BJ (cell line): ENCODE measurements around the gene C17orf67. TPM values are rescaled to one million over a fixed set of nuclear protein-coding genes. Genes with fewer than 3 reads are reported as not detected.

Source experiments
- CTCF ChIA-PET: fragments of 350-600 bp; formaldehyde crosslinking; extraction: SDS; loops from one replicate; lab custom pipeline; 2021; ENCODE audit warnings: antibody characterized with exemption, inconsistent platforms; lab: Yijun Ruan, JAX
- POLR2A ChIA-PET: fragments of 300-600 bp; sonication (Branson Sonifier 250); formaldehyde crosslinking; extraction: SDS; loops from one replicate; lab custom pipeline; 2021; ENCODE audit warnings: antibody characterized with exemption; lab: Charles Lee
- DNase-seq: peaks from one replicate; pipeline ENCODE4 v3.0.0-alpha.2; 2011; ENCODE audit warnings: low read depth
- H3K27me3 ChIP-seq: 2 replicates; pipeline ENCODE4 v1.6.0; 2011; ENCODE audit warnings: low read length; ENCODE audit not compliant: control insufficient read depth, insufficient read depth
- H3K36me3 ChIP-seq: 2 replicates; pipeline ENCODE4 v1.5.1; 2011; ENCODE audit warnings: low read length; ENCODE audit not compliant: control insufficient read depth, insufficient read depth
- H3K4me3 ChIP-seq: 2 replicates; pipeline ENCODE4 v1.5.1; 2011; ENCODE audit warnings: low read depth, mild to moderate bottlenecking, control low read depth, low read length
- polyA plus RNA-seq: library from polyadenylated mRNA; depleted of rRNA; stranded (reverse); fragments of >200 nt; gene quantifications from 2 replicates; pipeline ENCODE4 v1.2.3, GENCODE V29; 2011
- TF ChIP-seq, protein P1 (sequence below): IDR thresholded peaks from 2 replicates; pipeline ENCODE4 v1.5.1; 2011; ENCODE audit warnings: low read depth, mild to moderate bottlenecking, control low read depth, inconsistent platforms, low read length, moderate library complexity; ENCODE audit not compliant: insufficient read depth

C17orf67 gene
- polyA plus RNA-seq, 1 experiment = 0.50 TPM

- Histone ChIP-seq H3K4me3 (peak overlapping the region; percentile 26; the same call in 1 of the 2 replicates), H3K36me3 (no peaks in the 10 kb centered on the region), H3K27me3 (0 out of 2 replicates have a peak, but pooled peaks cover 3% of the 10 kb centered on the region)
- POLR2A ChIA-PET = interaction anchor here (0.6 kb wide), 3 partner anchors 1179 to 1454 kb away, joined by 4 to 5 read pairs (median 4); no protein-coding TSS in a partner anchor
- no peak for DNase-seq
- TF ChIP-seq, protein P1, sequence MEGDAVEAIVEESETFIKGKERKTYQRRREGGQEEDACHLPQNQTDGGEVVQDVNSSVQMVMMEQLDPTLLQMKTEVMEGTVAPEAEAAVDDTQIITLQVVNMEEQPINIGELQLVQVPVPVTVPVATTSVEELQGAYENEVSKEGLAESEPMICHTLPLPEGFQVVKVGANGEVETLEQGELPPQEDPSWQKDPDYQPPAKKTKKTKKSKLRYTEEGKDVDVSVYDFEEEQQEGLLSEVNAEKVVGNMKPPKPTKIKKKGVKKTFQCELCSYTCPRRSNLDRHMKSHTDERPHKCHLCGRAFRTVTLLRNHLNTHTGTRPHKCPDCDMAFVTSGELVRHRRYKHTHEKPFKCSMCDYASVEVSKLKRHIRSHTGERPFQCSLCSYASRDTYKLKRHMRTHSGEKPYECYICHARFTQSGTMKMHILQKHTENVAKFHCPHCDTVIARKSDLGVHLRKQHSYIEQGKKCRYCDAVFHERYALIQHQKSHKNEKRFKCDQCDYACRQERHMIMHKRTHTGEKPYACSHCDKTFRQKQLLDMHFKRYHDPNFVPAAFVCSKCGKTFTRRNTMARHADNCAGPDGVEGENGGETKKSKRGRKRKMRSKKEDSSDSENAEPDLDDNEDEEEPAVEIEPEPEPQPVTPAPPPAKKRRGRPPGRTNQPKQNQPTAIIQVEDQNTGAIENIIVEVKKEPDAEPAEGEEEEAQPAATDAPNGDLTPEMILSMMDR = peak; percentile 80
- CTCF ChIA-PET = interaction anchor here (0.6 to 5.2 kb wide), 38 partner anchors 9 to 1761 kb away, joined by 3 to 63 read pairs (median 4); partner anchors contain the start of gene NOG
Measured at GRCh38 chr17:56779898-56780777, 53.6 kb downstream of the C17orf67 start.

GRCh38 chr17:56779322-56779721 is 54.4 kb downstream of the C17orf67 start:
- Histone ChIP-seq H3K36me3 (no peaks in the 10 kb centered on the region), H3K4me3 (no peak overlapping the region), H3K27me3 (0 out of 2 replicates have a peak, but pooled peaks cover 3% of the 10 kb centered on the region)
- ChIA-PET CTCF (interaction anchor here (0.6 to 5.2 kb wide), 22 partner anchors 10 to 208 kb away, joined by 3 to 63 read pairs (median 4); partner anchors contain the start of gene NOG), POLR2A (no interaction called here)
- TF ChIP-seq, protein P1 = no peak
- no peak for DNase-seq

DNA sequence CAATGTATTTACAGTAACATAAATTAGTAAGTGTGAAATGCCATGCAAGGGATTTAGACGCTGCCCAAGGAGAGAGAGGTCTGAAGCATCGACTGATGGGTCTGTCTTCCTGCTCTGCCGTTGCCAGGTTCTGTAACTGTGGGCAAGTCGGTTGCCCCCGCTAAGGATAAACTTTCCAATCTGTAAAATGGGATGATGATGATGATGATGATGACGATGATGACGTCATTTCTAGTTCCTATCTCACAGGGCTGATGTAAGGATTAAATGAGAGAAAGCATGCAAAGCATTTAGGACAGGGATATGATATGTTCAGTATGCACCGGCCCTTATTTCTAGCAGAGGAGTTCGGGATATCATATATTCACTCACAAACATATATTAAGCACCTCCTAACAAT is 54.8 kb downstream of the C17orf67 start:
- no peak for DNase-seq
- TF ChIP-seq, protein P1 = no peak
- ChIA-PET POLR2A (no interaction called here), CTCF (interaction anchor here (0.7 to 5.2 kb wide), 11 partner anchors 9 to 187 kb away, joined by 3 to 63 read pairs (median 11); partner anchors contain the start of gene NOG)
- Histone ChIP-seq H3K36me3 (no peaks in the 10 kb centered on the region), H3K27me3 (0 out of 2 replicates have a peak, but pooled peaks cover 3% of the 10 kb centered on the region), H3K4me3 (no peak overlapping the region)

DNA sequence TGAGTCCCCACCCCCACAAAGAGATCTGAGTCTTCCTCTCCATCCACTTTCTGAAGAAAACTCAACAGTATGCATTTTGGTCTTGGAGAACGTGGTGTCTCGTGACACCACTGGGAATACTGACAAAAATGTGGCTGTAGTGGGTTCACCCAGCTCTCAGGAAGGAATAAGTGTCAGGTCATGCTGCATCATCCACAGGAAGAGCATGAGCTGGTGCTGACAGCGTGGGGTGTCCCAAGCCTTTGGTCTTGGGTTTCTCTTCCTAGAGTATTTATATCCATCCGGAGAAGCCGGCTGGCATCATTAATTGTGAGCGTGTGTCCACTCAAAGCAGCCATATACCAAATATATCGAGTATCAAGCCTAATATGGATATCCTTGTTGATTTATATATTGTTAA is 55.9 kb downstream of the C17orf67 start:
- Histone ChIP-seq H3K27me3 (0 out of 2 replicates have a peak, but pooled peaks cover 3% of the 10 kb centered on the region), H3K36me3 (no peaks in the 10 kb centered on the region), H3K4me3 (no peak overlapping the region)
- ChIA-PET POLR2A (no interaction called here), CTCF (no interaction called here)
- DNase-seq = no peak
- TF ChIP-seq, protein P1 = no peak

DNA sequence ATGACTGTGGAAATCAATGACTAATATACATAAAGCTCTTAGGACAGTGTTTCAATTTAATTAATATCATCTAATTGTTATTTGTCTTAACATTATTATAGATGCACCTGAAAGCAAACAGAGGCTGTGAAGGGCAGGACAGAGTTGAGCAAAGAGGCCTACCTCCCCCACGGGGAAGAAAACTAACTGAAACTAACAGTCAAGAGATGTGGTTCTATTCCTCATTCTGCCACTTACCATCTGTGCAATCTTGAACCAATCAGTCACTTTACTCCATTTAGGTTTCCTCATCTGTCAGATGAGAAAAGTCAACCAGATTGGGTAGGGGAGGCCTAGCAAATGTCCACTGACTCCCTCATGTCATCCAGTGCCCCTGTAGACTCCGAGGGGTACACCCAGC is 59.1 kb downstream of the C17orf67 start:
- Histone ChIP-seq H3K4me3 (no peak overlapping the region), H3K27me3 (no peaks in the 10 kb centered on the region), H3K36me3 (no peaks in the 10 kb centered on the region)
- ChIA-PET POLR2A (no interaction called here), CTCF (interaction anchor here (1.5 kb wide), 1 partner anchor 59 kb away, joined by 6 read pairs; no protein-coding TSS in a partner anchor)
- TF ChIP-seq, protein P1 = no peak
- no peak for DNase-seq
